AG08396 (cell line): ENCODE results near the gene POLD1.

ENCODE experiments used
- DNase-seq: peaks from one replicate; pipeline ENCODE4 v3.0.0; 2012; ENCODE audit warnings: low spot score, mixed read lengths

Gene POLD1

GRCh38 chr19:50418176-50419021 is 34.3 kb downstream of the POLD1 start, which contains the start of gene SPIB:
TSS of gene SPIB (plus strand) at chr19:50418938. CDS start at chr19:50418963, 25 bp downstream.
- DNase-seq: no peak

GRCh38 chr19:50419022-50419579 is 35.0 kb downstream of the POLD1 start:
- no peak for DNase-seq

- no peak for DNase-seq
These were observed 35.5 kb downstream of the POLD1 start for GRCh38 chr19:50419580-50420035.

GRCh38 chr19:50420127-50420526 is 36.0 kb downstream of the POLD1 start:
- DNase-seq: no peak

- DNase-seq: no peak
These were observed 36.7 kb downstream of the POLD1 start for GRCh38 chr19:50420808-50421207.

GRCh38 chr19:50422397-50423278 is 38.5 kb downstream of the POLD1 start:
- no peak for DNase-seq

GRCh38 chr19:50423279-50424113 is 39.3 kb downstream of the POLD1 start:
- no peak for DNase-seq

- DNase-seq: no peak
These were observed 41.4 kb downstream of the POLD1 start for GRCh38 chr19:50425581-50425980.

GRCh38 chr19:50427318-50427925 is 43.3 kb downstream of the POLD1 start:
- no peak for DNase-seq

- DNase-seq: peak; percentile 81
These were observed 43.9 kb downstream of the POLD1 start for GRCh38 chr19:50427997-50428425.

GRCh38 chr19:50428772-50429463 is 44.8 kb downstream of the POLD1 start:
- no peak for DNase-seq

- no peak for DNase-seq
These were observed 46.8 kb downstream of the POLD1 start for GRCh38 chr19:50430888-50431342.

GRCh38 chr19:50431343-50432220 is 47.4 kb downstream of the POLD1 start:
- DNase-seq: peak; percentile 95

GRCh38 chr19:50432221-50433028 is 48.3 kb downstream of the POLD1 start, which contains the start of gene MYBPC2:
TSS of gene MYBPC2 (plus strand) at chr19:50432892. CDS start at chr19:50432954, 62 bp downstream.
- DNase-seq: no peak

GRCh38 chr19:50433201-50434180 is 49.3 kb downstream of the POLD1 start:
- DNase-seq: no peak

GRCh38 chr19:50434525-50434924 is 50.4 kb downstream of the POLD1 start:
- DNase-seq: no peak

- no peak for DNase-seq
These were observed 51.1 kb downstream of the POLD1 start for GRCh38 chr19:50435221-50435620.
